Fibroblast of lung (primary cell): ENCODE results near the gene EEIG1. TPM values are rescaled to one million over a fixed set of nuclear protein-coding genes. Genes with fewer than 3 reads are reported as not detected.
A peak's percentile ranks its signal among the peaks of the same experiment; 100 is the strongest.

Source experiments
- DNase-seq, 2 donors: peaks; one replicate each; pipeline versions ENCODE4 v3.0.0 to v3.0.0-alpha.2; 2010; ENCODE audit warnings: low read depth in 2 of 2
- H2AFZ ChIP-seq: 2 replicates; pipeline ENCODE4 v1.5.1; 2012; ENCODE audit warnings: low read length, control low read depth, inconsistent platforms
- H3K27ac ChIP-seq: 2 replicates; pipeline ENCODE4 v1.5.1; 2011; ENCODE audit warnings: low read length, control low read depth; ENCODE audit not compliant: insufficient read depth
- H3K27me3 ChIP-seq: 2 replicates; pipeline ENCODE4 v1.5.1; 2011; ENCODE audit warnings: mild to moderate bottlenecking, low read length; ENCODE audit not compliant: control insufficient read depth, insufficient read depth
- H3K36me3 ChIP-seq: 2 replicates; pipeline ENCODE4 v1.5.1; 2011; ENCODE audit warnings: low read length; ENCODE audit not compliant: control insufficient read depth, insufficient read depth
- H3K4me1 ChIP-seq: 2 replicates; pipeline ENCODE4 v1.5.1; 2011; ENCODE audit warnings: low read length; ENCODE audit not compliant: control insufficient read depth, insufficient read depth; ENCODE audit errors: extremely low read depth
- H3K4me2 ChIP-seq: 2 replicates; pipeline ENCODE4 v1.5.1; 2011; ENCODE audit warnings: low read length, control low read depth; ENCODE audit not compliant: insufficient read depth; ENCODE audit errors: extremely low read depth
- H3K4me3 ChIP-seq, 4 experiments: fragments of 200-600 bp in 1 of 4; sonication (generic) in 1 of 4; replicated peaks in 1 of 4; 2 replicates each; pipeline ENCODE4 v1.5.1; 2011 to 2016; ENCODE audit warnings: low read length in 4 of 4, low read depth in 3 of 4, mild to moderate bottlenecking in 3 of 4, control low read depth in 2 of 4, inconsistent platforms in 1 of 4, mixed read lengths in 1 of 4; ENCODE audit not compliant: insufficient read depth in 1 of 4; ENCODE audit errors: control extremely low read depth in 1 of 4
- H3K79me2 ChIP-seq: 2 replicates; pipeline ENCODE4 v1.5.1; 2012; ENCODE audit warnings: mild to moderate bottlenecking, low read length, inconsistent platforms; ENCODE audit not compliant: control insufficient read depth, insufficient read depth
- H3K9ac ChIP-seq: 2 replicates; pipeline ENCODE4 v1.5.1; 2011; ENCODE audit warnings: mild to moderate bottlenecking, low read length, control low read depth; ENCODE audit not compliant: insufficient read depth
- H3K9me3 ChIP-seq: 2 replicates; pipeline ENCODE4 v1.5.1; 2012; ENCODE audit warnings: low read depth, low read length; ENCODE audit not compliant: control insufficient read depth, insufficient read depth
- H4K20me1 ChIP-seq: 2 replicates; pipeline ENCODE4 v1.5.1; 2011; ENCODE audit warnings: low read length; ENCODE audit not compliant: control insufficient read depth, insufficient read depth; ENCODE audit errors: extremely low read depth
- EZH2 ChIP-seq: IDR thresholded peaks from 2 replicates; pipeline ENCODE4 v1.5.1; 2012; ENCODE audit warnings: low read length, control low read depth, mild to moderate bottlenecking; ENCODE audit errors: missing control alignments
- polyA plus RNA-seq, 2 donors: library from polyadenylated mRNA; depleted of rRNA in 1 of 2; stranded (reverse) in 1 of 2; unstranded in 1 of 2; fragments of >200 nt; gene quantifications; 2 replicates each; pipeline ENCODE4 v1.2.1, GENCODE V29; 2011 to 2012; ENCODE audit warnings: missing spikeins in 1 of 2
- total RNA-seq: library from RNA; depleted of rRNA; stranded (reverse); fragments of >200 nt; gene quantifications from 2 replicates; pipeline ENCODE4 v1.2.1, GENCODE V29; 2014
- TF ChIP-seq, protein P1 (sequence below), 2 donors: IDR thresholded peaks in 1 of 2; conservative IDR thresholded peaks in 1 of 2; 1 replicate in 1 of 2; 2 replicates in 1 of 2; pipeline ENCODE4 v1.5.1; 2011 to 2012; ENCODE audit warnings: low read length in 2 of 2, control low read depth in 1 of 2, inconsistent platforms in 1 of 2, low read depth in 1 of 2, mild to moderate bottlenecking in 1 of 2

Gene EEIG1
- total and polyA plus RNA-seq, 2 donors (not counting 1 experiment from before 2014, with no cell fraction given) = 12.8 to 13.2 TPM

- peaks cover 1% of the 10 kb centered on the region for H3K36me3 ChIP-seq
- TF ChIP-seq EZH2 = no peak
- TF ChIP-seq, protein P1, sequence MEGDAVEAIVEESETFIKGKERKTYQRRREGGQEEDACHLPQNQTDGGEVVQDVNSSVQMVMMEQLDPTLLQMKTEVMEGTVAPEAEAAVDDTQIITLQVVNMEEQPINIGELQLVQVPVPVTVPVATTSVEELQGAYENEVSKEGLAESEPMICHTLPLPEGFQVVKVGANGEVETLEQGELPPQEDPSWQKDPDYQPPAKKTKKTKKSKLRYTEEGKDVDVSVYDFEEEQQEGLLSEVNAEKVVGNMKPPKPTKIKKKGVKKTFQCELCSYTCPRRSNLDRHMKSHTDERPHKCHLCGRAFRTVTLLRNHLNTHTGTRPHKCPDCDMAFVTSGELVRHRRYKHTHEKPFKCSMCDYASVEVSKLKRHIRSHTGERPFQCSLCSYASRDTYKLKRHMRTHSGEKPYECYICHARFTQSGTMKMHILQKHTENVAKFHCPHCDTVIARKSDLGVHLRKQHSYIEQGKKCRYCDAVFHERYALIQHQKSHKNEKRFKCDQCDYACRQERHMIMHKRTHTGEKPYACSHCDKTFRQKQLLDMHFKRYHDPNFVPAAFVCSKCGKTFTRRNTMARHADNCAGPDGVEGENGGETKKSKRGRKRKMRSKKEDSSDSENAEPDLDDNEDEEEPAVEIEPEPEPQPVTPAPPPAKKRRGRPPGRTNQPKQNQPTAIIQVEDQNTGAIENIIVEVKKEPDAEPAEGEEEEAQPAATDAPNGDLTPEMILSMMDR (conservative IDR thresholded peaks at IDR 0.05 in 1 of 2, IDR thresholded peaks at IDR 0.05 in 1 of 2; ENCODE audit: low read depth in 1 of 2, low read length in 2 of 2) = no peak
- peak overlapping the region; percentile 84 for H3K27ac ChIP-seq
- peak overlapping the region; percentile 6 for H2AFZ ChIP-seq
- H3K4me3 ChIP-seq = no peak overlapping the region
- H3K27me3 ChIP-seq = no peaks in the 10 kb centered on the region
- H3K79me2 ChIP-seq = peaks cover 50% of the 10 kb centered on the region
- no peaks in the 10 kb centered on the region for H3K9me3 ChIP-seq
- H4K20me1 ChIP-seq = no peaks in the 10 kb centered on the region
- peak overlapping the region; percentile 42 for H3K4me2 ChIP-seq
- peak; percentile 79 to 92 for DNase-seq
- peak overlapping the region; percentile 10 for H3K9ac ChIP-seq
- H3K4me1 ChIP-seq = peaks cover 56% of the 10 kb centered on the region
These were observed 11.9 kb downstream of the EEIG1 start for GRCh38 chr9:127968700-127969383.

DNA sequence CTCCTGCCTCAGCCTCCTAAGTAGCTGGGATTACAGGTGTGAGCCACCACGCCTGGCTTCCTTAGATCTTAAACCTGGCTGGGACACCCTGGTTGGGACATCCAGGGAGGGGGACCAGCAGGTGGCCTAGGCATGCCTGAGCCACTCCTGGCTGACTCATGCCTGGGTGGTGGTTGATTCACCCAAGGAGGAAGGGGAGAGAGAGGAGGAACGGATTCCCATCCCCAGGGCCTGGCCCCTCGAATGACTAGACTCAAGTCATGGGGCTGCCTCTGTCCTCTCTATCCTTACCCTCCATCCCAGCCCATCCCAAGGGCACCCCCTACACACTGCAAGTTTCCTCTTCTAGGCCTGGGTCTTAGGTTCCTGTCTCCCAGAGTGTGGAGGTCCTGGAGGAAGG, 12.7 kb downstream of the EEIG1 start:
- Histone ChIP-seq H3K27ac (peak overlapping the region; percentile 84), H3K9ac (no peak overlapping the region), H4K20me1 (no peaks in the 10 kb centered on the region), H3K4me3 (no peak overlapping the region), H3K4me1 (peaks cover 57% of the 10 kb centered on the region), H3K4me2 (peak overlapping the region; percentile 59), H3K27me3 (no peaks in the 10 kb centered on the region), H3K79me2 (peaks cover 45% of the 10 kb centered on the region), H3K9me3 (no peaks in the 10 kb centered on the region), H3K36me3 (peaks cover 1% of the 10 kb centered on the region), H2AFZ (no peak overlapping the region)
- peak; percentile 38 to 80 for DNase-seq
- TF ChIP-seq EZH2 = no peak
- TF ChIP-seq, protein P1 (conservative IDR thresholded peaks at IDR 0.05 in 1 of 2, IDR thresholded peaks at IDR 0.05 in 1 of 2; ENCODE audit: low read depth in 1 of 2, low read length in 2 of 2) = no peak

- peak overlapping the region; percentile 84 for H3K27ac ChIP-seq
- H3K9ac ChIP-seq = no peak overlapping the region
- peaks cover 1% of the 10 kb centered on the region for H3K36me3 ChIP-seq
- H3K9me3 ChIP-seq = no peaks in the 10 kb centered on the region
- no peak overlapping the region for H3K4me3 ChIP-seq
- H3K27me3 ChIP-seq = no peaks in the 10 kb centered on the region
- no peaks in the 10 kb centered on the region for H4K20me1 ChIP-seq
- TF ChIP-seq, protein P1 (conservative IDR thresholded peaks at IDR 0.05 in 1 of 2, IDR thresholded peaks at IDR 0.05 in 1 of 2; ENCODE audit: low read depth in 1 of 2, low read length in 2 of 2) = no peak
- no peak for TF ChIP-seq EZH2
- DNase-seq = no peak
- no peak overlapping the region for H2AFZ ChIP-seq
- H3K4me1 ChIP-seq = peaks cover 54% of the 10 kb centered on the region
- no peak overlapping the region for H3K4me2 ChIP-seq
- H3K79me2 ChIP-seq = peaks cover 37% of the 10 kb centered on the region
These were observed 13.5 kb downstream of the EEIG1 start for GRCh38 chr9:127967151-127967809.
